IMR-90 (cell line): ENCODE data around the gene AKR1C2. TPM values are rescaled to one million over a fixed set of nuclear protein-coding genes. Genes with fewer than 3 reads are reported as not detected.

ENCODE experiments used
- ATAC-seq: fragments of 200-7000 bp; cut with Tn5 transposase; 2 replicates; pipeline ENCODE4 v1.9.1; 2020; ENCODE audit warnings: low read depth, mild to moderate bottlenecking, moderate library complexity
- BruUV-seq: library from RNA; stranded (reverse); fragments of 400-500 nt; replicated peaks from 2 replicates; lab custom pipeline; 2021; lab: Mats Ljungman, UMichigan
- CTCF ChIA-PET: fragments of 300-600 bp; formaldehyde crosslinking; extraction: SDS; loops from one replicate; lab custom pipeline; 2021; ENCODE audit warnings: antibody characterized with exemption; lab: Yijun Ruan, JAX
- POLR2A ChIA-PET: fragments of 300-600 bp; sonication (Branson Sonifier 250); formaldehyde crosslinking; loops from one replicate; lab custom pipeline; 2022; ENCODE audit warnings: antibody characterized with exemption; ENCODE audit not compliant: unreplicated experiment; lab: Charles Lee
- DNase-seq: peaks from one replicate; pipeline ENCODE4 v3.0.0; 2013
- H2AFZ ChIP-seq: replicated peaks from 2 replicates; pipeline ENCODE3; 2013; ENCODE audit warnings: low read length, mild to moderate bottlenecking; ENCODE audit not compliant: poor library complexity
- H2AK5ac ChIP-seq: 2 replicates; pipeline ENCODE4 v1.6.1; 2013; ENCODE audit warnings: low read depth, low read length, inconsistent platforms
- H2AK9ac ChIP-seq: replicated peaks from 2 replicates; pipeline ENCODE3; 2013; ENCODE audit warnings: mild to moderate bottlenecking, low read depth, low read length, moderate library complexity; ENCODE audit not compliant: poor library complexity
- H2BK120ac ChIP-seq: 2 replicates; pipeline ENCODE4 v1.6.1; 2013; ENCODE audit warnings: low read depth, low read length, inconsistent platforms
- H2BK15ac ChIP-seq: 3 replicates; pipeline ENCODE4 v1.6.1; 2013; ENCODE audit warnings: low read depth, low read length, inconsistent platforms
- H2BK20ac ChIP-seq: 2 replicates; pipeline ENCODE4 v1.6.1; 2013; ENCODE audit warnings: low read depth, mild to moderate bottlenecking, inconsistent platforms, low read length, moderate library complexity
- H2BK5ac ChIP-seq: 2 replicates; pipeline ENCODE4 v1.6.1; 2013; ENCODE audit warnings: mild to moderate bottlenecking, low read depth, low read length, inconsistent platforms; ENCODE audit not compliant: poor library complexity, severe bottlenecking
- H3K14ac ChIP-seq: replicated peaks from 2 replicates; pipeline ENCODE4 v1.6.1; 2013; ENCODE audit warnings: low read depth, low read length, inconsistent platforms
- H3K18ac ChIP-seq: 2 replicates; pipeline ENCODE4 v1.6.1; 2013; ENCODE audit warnings: low read depth, low read length, control low read depth
- H3K23ac ChIP-seq: 2 replicates; pipeline ENCODE4 v1.6.1; 2013; ENCODE audit warnings: low read depth, low read length, inconsistent platforms
- H3K27ac ChIP-seq: 2 replicates; pipeline ENCODE4 v1.5.1; 2013; ENCODE audit warnings: mild to moderate bottlenecking, control low read depth, low read length; ENCODE audit not compliant: insufficient read depth
- H3K27me3 ChIP-seq: 2 replicates; pipeline ENCODE4 v1.6.1; 2013; ENCODE audit warnings: low read length; ENCODE audit not compliant: control insufficient read depth, insufficient read depth
- H3K36me3 ChIP-seq: 2 replicates; pipeline ENCODE4 v1.6.1; 2013; ENCODE audit warnings: low read length, mixed read lengths; ENCODE audit not compliant: control insufficient read depth, insufficient read depth
- H3K4ac ChIP-seq: 2 replicates; pipeline ENCODE4 v1.6.1; 2013; ENCODE audit warnings: low read depth, low read length, inconsistent platforms
- H3K4me1 ChIP-seq: 2 replicates; pipeline ENCODE4 v1.6.1; 2013; ENCODE audit warnings: low read length, mixed read lengths; ENCODE audit not compliant: control insufficient read depth, insufficient read depth
- H3K4me2 ChIP-seq: 2 replicates; pipeline ENCODE4 v1.6.1; 2013; ENCODE audit warnings: low read depth, mild to moderate bottlenecking, control low read depth, low read length, moderate library complexity
- H3K4me3 ChIP-seq: 2 replicates; pipeline ENCODE4 v1.5.1; 2013; ENCODE audit warnings: low read depth, mild to moderate bottlenecking, control low read depth, low read length, moderate library complexity; ENCODE audit not compliant: insufficient read depth
- H3K56ac ChIP-seq: 2 replicates; pipeline ENCODE4 v1.6.1; 2013; ENCODE audit warnings: low read length, inconsistent platforms; ENCODE audit not compliant: insufficient read depth; ENCODE audit errors: extremely low read depth
- H3K79me1 ChIP-seq, 2 experiments: 2 replicates each; pipeline ENCODE4 v1.6.1; 2013; ENCODE audit warnings: low read length in 2 of 2, inconsistent platforms in 1 of 2, low read depth in 1 of 2
- H3K9ac ChIP-seq: 2 replicates; pipeline ENCODE4 v1.6.1; 2013; ENCODE audit warnings: low read depth, low read length, control low read depth
- H3K9me1 ChIP-seq: 2 replicates; pipeline ENCODE4 v1.6.1; 2013; ENCODE audit warnings: low read length, inconsistent platforms; ENCODE audit not compliant: insufficient read depth
- H3K9me3 ChIP-seq: 2 replicates; pipeline ENCODE4 v1.6.1; 2013; ENCODE audit warnings: low read length; ENCODE audit not compliant: control insufficient read depth, insufficient read depth
- H4K20me1 ChIP-seq: 2 replicates; pipeline ENCODE4 v1.6.1; 2013; ENCODE audit warnings: low read length, inconsistent platforms; ENCODE audit not compliant: insufficient read depth
- H4K5ac ChIP-seq: 2 replicates; pipeline ENCODE4 v1.6.1; 2013; ENCODE audit warnings: mild to moderate bottlenecking, low read depth, low read length, control low read depth
- H4K8ac ChIP-seq, 2 experiments: 2 replicates each; pipeline ENCODE4 v1.6.1; 2013; ENCODE audit warnings: low read depth in 2 of 2, low read length in 2 of 2, control low read depth in 1 of 2, inconsistent platforms in 1 of 2
- H4K91ac ChIP-seq: 2 replicates; pipeline ENCODE4 v1.6.1; 2013; ENCODE audit warnings: low read depth, low read length, inconsistent platforms; ENCODE audit not compliant: insufficient read depth
- MAFK ChIP-seq: IDR thresholded peaks from 2 replicates; pipeline ENCODE4 v1.6.1; 2012; ENCODE audit warnings: low read depth, low read length, improper control_type of control experiment
- RFX5 ChIP-seq: IDR thresholded peaks from 2 replicates; pipeline ENCODE4 v1.8.0; 2012; ENCODE audit warnings: low read depth, mild to moderate bottlenecking, low read length, moderate library complexity
- WGBS, 2 experiments: methylation state at CpG; one replicate each; pipeline versions ENCODE4 v1.1.5 to v1.1.7; 2013; ENCODE audit warnings: missing lambda C conversion rate in 2 of 2; ENCODE audit not compliant: insufficient read length in 1 of 2; ENCODE audit errors: extremely low coverage in 2 of 2; 5-methylcytosine and 5-hydroxymethylcytosine counted together
- dilution Hi-C: fragments of 300-500 bp; cut with HindIII; formaldehyde crosslinking; loops from one replicate; pipeline ENCODE4 v1.14.3; 2018; ENCODE audit warnings: low sequenced_read_pairs; ENCODE audit not compliant: unreplicated experiment
- in situ Hi-C: fragments of 300-500 bp; cut with MboI; formaldehyde crosslinking; loops from 3 replicates; pipeline ENCODE4 v1.14.3; 2019; ENCODE audit warnings: low sequenced_read_pairs, inconsistent platforms, mixed read lengths
- intact Hi-C: fragments of 100-400 bp; cut with micrococcal nuclease; formaldehyde crosslinking; loops from 2 replicates; pipeline ENCODE4 v1.10.0; 2022
- polyA plus RNA-seq, 3 experiments: library from polyadenylated mRNA; depleted of rRNA; stranded (reverse); fragments of >200 nt; gene quantifications; 2 replicates each; pipeline ENCODE4 v1.2.3, GENCODE V29; 2012; ENCODE audit warnings: low replicate concordance in 1 of 3
- total RNA-seq: library from RNA; depleted of rRNA; stranded (reverse); fragments of >200 nt; gene quantifications from 2 replicates; pipeline ENCODE4 v1.2.3, GENCODE V29; 2012

Gene AKR1C2
- total and polyA plus RNA-seq, 2 of the 4 experiments (the other 2 are of a cell fraction): 0.36 to 1.0 TPM

DNA sequence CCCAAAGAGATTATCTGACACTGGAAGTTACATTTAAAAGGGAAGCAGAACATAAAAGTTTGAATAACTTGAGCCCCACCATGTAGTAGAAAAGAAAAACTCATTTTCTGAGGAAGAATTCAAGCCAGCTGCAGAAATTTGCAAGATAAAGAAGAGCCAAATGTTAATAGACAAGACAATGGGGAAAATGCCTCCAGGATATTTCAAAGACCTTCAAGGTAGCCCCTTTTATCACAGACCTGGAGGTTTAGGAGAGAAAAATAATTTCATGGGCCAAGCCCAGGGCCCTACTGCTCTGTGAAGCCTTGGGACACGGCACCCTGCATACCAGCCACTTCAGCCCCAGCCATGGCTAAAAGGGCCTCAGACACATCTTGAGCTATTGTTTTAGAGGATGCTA is 58.8 kb downstream of the AKR1C2 start:
- TF ChIP-seq RFX5 (no peak), MAFK (no peak)
- no peak overlapping the region for H3K9ac ChIP-seq
- ATAC-seq (no peak), DNase-seq (no peak)
- no peak overlapping the region; the same call in 1 of the 2 replicates for H4K91ac ChIP-seq
- WGBS, 2 experiments: no CpG with 5 or more reads among the region's 1 CpG
- no peak overlapping the region; the same call in 1 of the 2 replicates for H3K4ac ChIP-seq
- peak overlapping the region; percentile 88 for H3K18ac ChIP-seq
- H2BK15ac ChIP-seq: no peak overlapping the region
- H3K9me3 ChIP-seq: no peaks in the 10 kb centered on the region
- no peak overlapping the region for H3K23ac ChIP-seq
- H2BK120ac ChIP-seq: 0 out of 2 replicates have a peak overlapping the region, but pooled peaks have one; percentile 10
- H2AFZ ChIP-seq: no peak overlapping the region
- no peak overlapping the region for H3K56ac ChIP-seq
- H2AK5ac ChIP-seq: peak overlapping the region; percentile 43
- H3K14ac ChIP-seq: no peak overlapping the region
- H3K79me1 ChIP-seq: no peaks in the 10 kb centered on the region
- 0 out of 2 replicates have a peak, but pooled peaks cover 2% of the 10 kb centered on the region for H3K9me1 ChIP-seq
- POLR2A ChIA-PET: no interaction called here
- H3K36me3 ChIP-seq: no peaks in the 10 kb centered on the region
- H4K8ac ChIP-seq: no peak overlapping the region
- no peak overlapping the region for H3K27ac ChIP-seq
- CTCF ChIA-PET: no interaction called here
- no TSS peak for BruUV-seq
- H2BK20ac ChIP-seq: 0 out of 2 replicates have a peak overlapping the region, but pooled peaks have one; percentile 3
- no peak overlapping the region for H2AK9ac ChIP-seq
- H2BK5ac ChIP-seq: no peak overlapping the region
- dilution Hi-C loops: no loop called here
- intact Hi-C loops: loop anchor here (5.0 kb wide), 2 partner anchors 127 to 147 kb away; partner anchors contain the start of gene AKR1C3
- in situ Hi-C loops: no loop called here
- H3K4me3 ChIP-seq: no peak overlapping the region
- H4K5ac ChIP-seq: peak overlapping the region; percentile 55; the same call in 1 of the 2 replicates
- H4K20me1 ChIP-seq: no peaks in the 10 kb centered on the region
- H3K4me1 ChIP-seq: peaks cover 28% of the 10 kb centered on the region
- no peaks in the 10 kb centered on the region for H3K27me3 ChIP-seq
- H3K4me2 ChIP-seq: no peak overlapping the region
